HG03460 (cell line): ENCODE measurements around the gene FAM228A.
"Not testable (repeated sequence)": the region's sequence is repeated elsewhere in the genome, so short reads cannot be mapped to it uniquely, and the experiment has no call there.

Experiments
- ATAC-seq: cut with Tn5 transposase; IDR thresholded peaks from one replicate; pipeline ENCODE4 v1.9.1; 2021; ENCODE audit not compliant: unreplicated experiment

Gene FAM228A

GRCh38 chr2:24190503-24190902 lies 15.7 kb downstream of the FAM228A start:
- ATAC-seq: no peak

GRCh38 chr2:24191156-24191555 lies 16.3 kb downstream of the FAM228A start:
- no peak for ATAC-seq

GRCh38 chr2:24191848-24192247 lies 17.0 kb downstream of the FAM228A start:
- no peak for ATAC-seq

- not testable (repeated sequence) for ATAC-seq
Observed at GRCh38 chr2:24197213-24197612, 22.4 kb downstream of the FAM228A start.

GRCh38 chr2:24199968-24200590 lies 25.2 kb downstream of the FAM228A start:
- no peak for ATAC-seq

- ATAC-seq: no peak
Observed at GRCh38 chr2:24200799-24201198, 25.9 kb downstream of the FAM228A start.

GRCh38 chr2:24203029-24203786 lies 28.4 kb downstream of the FAM228A start:
- no peak for ATAC-seq

- ATAC-seq: no peak
Observed at GRCh38 chr2:24203787-24204150, 28.9 kb downstream of the FAM228A start.

GRCh38 chr2:24204505-24204904 lies 29.7 kb downstream of the FAM228A start:
- no peak for ATAC-seq

- ATAC-seq: no peak
Observed at GRCh38 chr2:24205131-24205530, 30.3 kb downstream of the FAM228A start.

- ATAC-seq: no peak
Observed at GRCh38 chr2:24206242-24206641, 31.4 kb downstream of the FAM228A start.

GRCh38 chr2:24206714-24207113 lies 31.9 kb downstream of the FAM228A start:
- no peak for ATAC-seq

GRCh38 chr2:24207359-24207758 lies 32.5 kb downstream of the FAM228A start:
- ATAC-seq: no peak

GRCh38 chr2:24208490-24208889 lies 33.6 kb downstream of the FAM228A start:
- no peak for ATAC-seq

GRCh38 chr2:24209389-24210105 lies 34.7 kb downstream of the FAM228A start:
- no peak for ATAC-seq

GRCh38 chr2:24210106-24210455 lies 35.2 kb downstream of the FAM228A start:
- no peak for ATAC-seq

- no peak for ATAC-seq
Observed at GRCh38 chr2:24210723-24211122, 35.9 kb downstream of the FAM228A start.

- no peak for ATAC-seq
Observed at GRCh38 chr2:24211408-24211807, 36.6 kb downstream of the FAM228A start.

GRCh38 chr2:24214880-24215279 lies 40.0 kb downstream of the FAM228A start:
- ATAC-seq: peak; percentile 86

- ATAC-seq: no peak
Observed at GRCh38 chr2:24220554-24221291, 45.9 kb downstream of the FAM228A start.

GRCh38 chr2:24221343-24222050 lies 46.6 kb downstream of the FAM228A start:
- ATAC-seq: no peak
